RWPE2 (cell line): ENCODE results near the gene MEGF9.

Experiments used
- ATAC-seq: fragments of 200-7000 bp; cut with Tn5 transposase; 3 replicates; pipeline ENCODE4 v1.9.1; 2021; ENCODE audit warnings: low read depth
- DNase-seq: peaks from one replicate; pipeline ENCODE4 v3.0.0-alpha.2; 2020; ENCODE audit warnings: low spot score
- H3K27ac ChIP-seq: fragments of 450-650 bp; 2 replicates; pipeline ENCODE4 v1.5.1; 2017; ENCODE audit warnings: mild to moderate bottlenecking; ENCODE audit not compliant: poor library complexity, severe bottlenecking
- H3K27me3 ChIP-seq: fragments of 250-450 bp; sonication (Bioruptor Pico); 2 replicates; pipeline ENCODE4 v1.5.1; 2021; ENCODE audit warnings: mild to moderate bottlenecking, moderate library complexity; ENCODE audit not compliant: insufficient read depth, poor library complexity, severe bottlenecking
- H3K36me3 ChIP-seq: fragments of 250-450 bp; sonication (Bioruptor Pico); 2 replicates; pipeline ENCODE4 v1.5.1; 2020; ENCODE audit warnings: low read depth, mild to moderate bottlenecking, moderate library complexity
- H3K4me1 ChIP-seq: fragments of 250-450 bp; sonication (Bioruptor Pico); 2 replicates; pipeline ENCODE4 v1.5.1; 2021; ENCODE audit warnings: mild to moderate bottlenecking, moderate library complexity; ENCODE audit not compliant: insufficient read depth, poor library complexity, severe bottlenecking
- H3K4me3 ChIP-seq: fragments of 250-450 bp; sonication (Bioruptor Pico); 2 replicates; pipeline ENCODE4 v1.5.1; 2021; ENCODE audit warnings: mild to moderate bottlenecking, moderate library complexity; ENCODE audit not compliant: severe bottlenecking
- H3K9me3 ChIP-seq: fragments of 250-450 bp; sonication (Bioruptor Pico); 2 replicates; pipeline ENCODE4 v1.5.1; 2021; ENCODE audit warnings: mild to moderate bottlenecking, moderate library complexity; ENCODE audit not compliant: severe bottlenecking
- TF ChIP-seq, protein P1 (sequence below): fragments of 450-650 bp; IDR thresholded peaks from one replicate; pipeline ENCODE4 v1.5.1; 2017; ENCODE audit warnings: mild to moderate bottlenecking, moderate library complexity; ENCODE audit not compliant: poor library complexity, severe bottlenecking

MEGF9 gene

DNA sequence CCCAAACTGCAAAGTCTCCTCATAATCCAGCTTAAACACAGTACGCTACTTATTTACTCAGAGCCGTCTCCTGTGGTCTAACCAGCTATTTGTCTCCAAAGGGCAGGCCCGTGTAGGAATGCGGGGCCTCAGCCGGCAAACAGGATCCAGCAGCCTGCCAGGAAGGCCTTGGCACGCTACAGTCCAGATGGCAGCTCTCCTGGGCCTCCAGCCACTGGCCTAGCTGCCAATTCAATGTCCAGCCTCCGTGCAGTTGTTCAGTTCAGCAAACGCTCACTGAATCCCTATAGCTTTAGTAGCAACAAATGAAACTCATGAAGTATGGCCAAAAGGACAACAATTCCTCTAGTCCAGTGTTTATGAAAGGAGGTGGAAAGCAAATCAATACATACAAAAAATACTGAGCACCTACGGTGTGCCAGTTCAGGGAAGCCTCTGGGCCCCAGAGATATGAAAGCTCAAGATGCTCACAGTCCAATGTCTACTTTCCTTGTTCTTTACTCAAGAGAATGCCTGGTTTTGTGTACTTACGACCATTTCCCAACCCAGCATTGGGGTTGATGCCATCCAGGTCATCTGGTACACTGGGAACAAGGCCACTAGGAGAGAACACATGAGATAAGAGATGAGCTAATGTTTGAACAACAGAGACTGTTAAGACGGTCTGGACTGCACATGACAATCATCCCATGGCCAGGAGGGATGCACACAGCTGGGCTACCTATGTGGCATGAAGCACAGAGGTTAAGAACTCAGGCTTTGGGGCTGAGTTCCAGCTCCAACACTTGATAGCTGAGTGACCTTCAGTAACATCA, 142.6 kb downstream of the MEGF9 start:
- Histone ChIP-seq H3K4me1 (no peaks in the 10 kb centered on the region), H3K27ac (no peak overlapping the region), H3K27me3 (no peaks in the 10 kb centered on the region), H3K36me3 (peaks cover 68% of the 10 kb centered on the region), H3K4me3 (no peak overlapping the region), H3K9me3 (no peaks in the 10 kb centered on the region)
- ATAC-seq: no peak
- no peak for DNase-seq
- TF ChIP-seq, protein P1, sequence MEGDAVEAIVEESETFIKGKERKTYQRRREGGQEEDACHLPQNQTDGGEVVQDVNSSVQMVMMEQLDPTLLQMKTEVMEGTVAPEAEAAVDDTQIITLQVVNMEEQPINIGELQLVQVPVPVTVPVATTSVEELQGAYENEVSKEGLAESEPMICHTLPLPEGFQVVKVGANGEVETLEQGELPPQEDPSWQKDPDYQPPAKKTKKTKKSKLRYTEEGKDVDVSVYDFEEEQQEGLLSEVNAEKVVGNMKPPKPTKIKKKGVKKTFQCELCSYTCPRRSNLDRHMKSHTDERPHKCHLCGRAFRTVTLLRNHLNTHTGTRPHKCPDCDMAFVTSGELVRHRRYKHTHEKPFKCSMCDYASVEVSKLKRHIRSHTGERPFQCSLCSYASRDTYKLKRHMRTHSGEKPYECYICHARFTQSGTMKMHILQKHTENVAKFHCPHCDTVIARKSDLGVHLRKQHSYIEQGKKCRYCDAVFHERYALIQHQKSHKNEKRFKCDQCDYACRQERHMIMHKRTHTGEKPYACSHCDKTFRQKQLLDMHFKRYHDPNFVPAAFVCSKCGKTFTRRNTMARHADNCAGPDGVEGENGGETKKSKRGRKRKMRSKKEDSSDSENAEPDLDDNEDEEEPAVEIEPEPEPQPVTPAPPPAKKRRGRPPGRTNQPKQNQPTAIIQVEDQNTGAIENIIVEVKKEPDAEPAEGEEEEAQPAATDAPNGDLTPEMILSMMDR: no peak

DNA sequence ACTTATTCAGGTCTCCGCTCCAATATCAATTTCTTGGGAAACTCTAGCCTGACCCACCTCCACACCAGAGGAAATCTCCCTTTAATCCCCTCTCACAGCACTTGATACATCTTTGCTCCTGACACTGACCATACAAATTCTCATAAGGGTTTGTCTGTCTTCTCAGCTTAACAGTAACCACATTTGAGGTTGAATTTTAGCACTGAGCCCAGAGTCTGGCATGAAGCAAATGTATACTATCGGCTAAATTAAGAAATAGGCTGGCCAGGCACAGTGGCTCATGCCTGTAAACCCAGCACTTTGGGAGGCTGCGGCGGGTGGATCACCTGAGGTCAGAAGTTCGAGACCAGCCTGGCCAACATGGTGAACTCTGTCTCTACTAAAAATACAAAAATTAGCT, 144.0 kb downstream of the MEGF9 start:
- Histone ChIP-seq H3K4me1 (no peaks in the 10 kb centered on the region), H3K36me3 (peaks cover 68% of the 10 kb centered on the region), H3K9me3 (no peaks in the 10 kb centered on the region), H3K27ac (no peak overlapping the region), H3K27me3 (no peaks in the 10 kb centered on the region), H3K4me3 (no peak overlapping the region)
- TF ChIP-seq, protein P1: no peak
- ATAC-seq (no peak), DNase-seq (no peak)

DNA sequence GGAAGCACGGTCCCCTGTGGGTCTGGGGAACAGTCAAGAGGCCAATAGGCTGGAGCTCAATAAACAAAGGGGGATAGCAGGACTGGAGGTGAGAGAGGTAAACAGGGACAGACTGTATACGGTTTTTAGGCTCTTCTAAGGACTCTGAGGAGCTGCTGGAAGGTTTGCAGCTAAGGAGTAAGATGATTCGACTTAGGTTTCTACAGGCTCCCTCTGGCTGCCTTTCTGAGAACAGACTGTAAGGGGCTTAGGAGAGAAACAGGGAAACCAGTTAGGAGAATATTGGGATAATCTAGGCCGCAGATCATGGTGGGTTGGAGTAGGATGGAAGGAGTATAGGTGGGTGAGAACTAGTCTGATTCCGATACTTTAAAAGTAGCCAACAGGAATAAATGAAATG, 144.7 kb downstream of the MEGF9 start:
- H3K27ac ChIP-seq: no peak overlapping the region

DNA sequence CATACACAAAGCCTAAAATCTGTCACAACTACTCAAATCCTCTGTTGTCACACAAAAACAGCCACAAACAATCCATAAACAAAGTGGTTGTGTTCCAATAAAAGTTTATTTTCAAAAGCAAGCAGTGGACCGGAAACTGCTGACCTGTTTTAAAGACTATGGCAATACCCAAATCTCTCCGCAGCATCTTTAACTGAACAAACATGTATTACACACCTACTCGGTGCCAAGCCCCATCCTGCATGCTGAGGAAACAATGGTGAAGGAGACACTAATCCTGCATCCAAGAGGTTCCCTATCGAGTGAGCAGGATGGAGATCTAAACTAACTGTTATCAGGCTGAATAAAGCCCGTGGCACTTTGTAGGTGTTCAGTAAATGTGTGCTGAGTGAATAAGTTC, 145.5 kb downstream of the MEGF9 start:
- H3K36me3 ChIP-seq: peaks cover 71% of the 10 kb centered on the region
- no peak overlapping the region for H3K27ac ChIP-seq
- H3K27me3 ChIP-seq: no peaks in the 10 kb centered on the region
- TF ChIP-seq, protein P1: no peak
- no peak overlapping the region for H3K4me3 ChIP-seq
- no peaks in the 10 kb centered on the region for H3K4me1 ChIP-seq
- ATAC-seq: no peak
- H3K9me3 ChIP-seq: no peaks in the 10 kb centered on the region
- DNase-seq: no peak

More for the DNA sequence above, 144.7 kb downstream of the MEGF9 start:
- Histone ChIP-seq H3K27me3 (no peaks in the 10 kb centered on the region), H3K36me3 (peaks cover 68% of the 10 kb centered on the region), H3K9me3 (no peaks in the 10 kb centered on the region), H3K4me1 (no peaks in the 10 kb centered on the region), H3K4me3 (no peak overlapping the region)
- DNase-seq (no peak), ATAC-seq (no peak)
- TF ChIP-seq, protein P1: no peak

DNA sequence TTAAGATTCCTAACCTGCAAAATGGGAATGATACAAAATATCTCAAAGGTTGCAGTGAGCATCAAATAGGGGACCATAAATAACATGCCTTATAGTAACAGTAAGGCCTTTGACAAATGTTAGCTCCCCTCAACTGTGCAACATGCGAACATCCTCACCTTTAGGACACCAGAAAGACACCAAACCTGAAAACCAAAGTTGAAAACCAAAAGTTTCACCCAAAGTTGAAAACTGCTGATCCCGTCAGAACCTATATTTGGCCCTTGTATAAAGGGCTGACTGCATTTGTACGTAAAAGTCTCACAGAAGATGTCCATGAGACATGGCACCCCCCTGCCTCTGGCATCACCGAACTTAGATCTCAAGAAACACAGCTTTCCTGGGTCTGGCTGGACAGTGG, 146.4 kb downstream of the MEGF9 start:
- H3K4me1 ChIP-seq: no peaks in the 10 kb centered on the region
- no peak overlapping the region for H3K4me3 ChIP-seq
- TF ChIP-seq, protein P1: no peak
- peaks cover 76% of the 10 kb centered on the region for H3K36me3 ChIP-seq
- ATAC-seq (no peak), DNase-seq (no peak)
- no peaks in the 10 kb centered on the region for H3K27me3 ChIP-seq
- H3K9me3 ChIP-seq: no peaks in the 10 kb centered on the region
- H3K27ac ChIP-seq: no peak overlapping the region
